ENCODE data around the gene CACNA1E.

DNA sequence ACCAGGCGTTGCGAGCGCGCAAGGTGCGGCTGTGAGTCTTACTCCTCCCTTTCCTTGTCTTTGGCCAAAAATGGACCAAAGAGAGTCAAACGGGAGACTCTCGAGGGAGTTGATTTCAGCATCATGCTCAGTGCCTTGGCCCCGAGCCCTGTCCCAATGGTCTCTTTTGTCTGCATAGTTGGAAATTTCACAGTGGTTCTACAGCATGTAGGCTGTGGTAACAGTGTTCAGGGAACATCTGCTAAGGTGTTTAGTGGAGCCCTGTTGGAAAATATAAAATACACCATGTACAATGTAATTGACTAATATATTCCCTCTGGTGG lies 2.7 kb downstream of the CACNA1E start:
- TF ChIP-seq, protein P1, sequence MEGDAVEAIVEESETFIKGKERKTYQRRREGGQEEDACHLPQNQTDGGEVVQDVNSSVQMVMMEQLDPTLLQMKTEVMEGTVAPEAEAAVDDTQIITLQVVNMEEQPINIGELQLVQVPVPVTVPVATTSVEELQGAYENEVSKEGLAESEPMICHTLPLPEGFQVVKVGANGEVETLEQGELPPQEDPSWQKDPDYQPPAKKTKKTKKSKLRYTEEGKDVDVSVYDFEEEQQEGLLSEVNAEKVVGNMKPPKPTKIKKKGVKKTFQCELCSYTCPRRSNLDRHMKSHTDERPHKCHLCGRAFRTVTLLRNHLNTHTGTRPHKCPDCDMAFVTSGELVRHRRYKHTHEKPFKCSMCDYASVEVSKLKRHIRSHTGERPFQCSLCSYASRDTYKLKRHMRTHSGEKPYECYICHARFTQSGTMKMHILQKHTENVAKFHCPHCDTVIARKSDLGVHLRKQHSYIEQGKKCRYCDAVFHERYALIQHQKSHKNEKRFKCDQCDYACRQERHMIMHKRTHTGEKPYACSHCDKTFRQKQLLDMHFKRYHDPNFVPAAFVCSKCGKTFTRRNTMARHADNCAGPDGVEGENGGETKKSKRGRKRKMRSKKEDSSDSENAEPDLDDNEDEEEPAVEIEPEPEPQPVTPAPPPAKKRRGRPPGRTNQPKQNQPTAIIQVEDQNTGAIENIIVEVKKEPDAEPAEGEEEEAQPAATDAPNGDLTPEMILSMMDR (IDR thresholded peaks at IDR 0.05; ENCODE audit: low read depth, low read length), result no peak
- no peak for TF ChIP-seq MYC (IDR thresholded peaks at IDR 0.05; ENCODE audit: low read depth, low read length)
